CD4-positive, alpha-beta T cell treated with Interleukin-6 at 100 ng/mL for 8 hours (primary cell): ENCODE data around the gene KRTAP10-7.
"Not testable (repeated sequence)": the region's sequence is repeated elsewhere in the genome, so short reads cannot be mapped to it uniquely, and the experiment has no call there.

Source experiments
- DNase-seq: peaks from one replicate; pipeline ENCODE4 v3.0.0-alpha.2; 2020; ENCODE audit warnings: mixed read lengths, low spot score

The KRTAP10-7 gene

DNA sequence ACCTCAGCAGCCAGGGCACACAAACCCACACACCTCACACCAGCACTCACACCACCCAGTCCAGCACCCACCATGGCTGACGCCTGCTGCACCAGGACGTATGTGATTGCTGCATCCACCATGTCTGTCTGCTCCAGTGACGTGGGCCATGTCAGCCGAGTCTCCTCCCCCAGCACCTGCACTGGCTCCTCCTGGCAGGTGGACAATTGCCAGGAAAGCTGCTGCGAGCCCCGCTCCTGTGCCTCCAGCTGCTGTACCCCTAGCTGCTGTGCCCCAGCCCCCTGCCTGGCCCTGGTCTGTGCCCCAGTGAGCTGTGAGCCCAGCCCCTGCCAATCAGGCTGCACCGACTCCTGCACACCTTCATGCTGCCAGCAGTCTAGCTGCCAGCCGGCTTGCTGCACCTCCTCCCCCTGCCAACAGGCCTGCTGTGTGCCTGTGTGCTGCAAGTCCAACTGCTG lies 11.7 kb downstream of the KRTAP10-7 start, which contains the start of gene KRTAP10-8:
Gene KRTAP10-8, plus strand, starts transcription at position 51 of the 458 bp plus-strand sequence. Its CDS starts 22 bp downstream, at position 73.
- DNase-seq = no peak

DNA sequence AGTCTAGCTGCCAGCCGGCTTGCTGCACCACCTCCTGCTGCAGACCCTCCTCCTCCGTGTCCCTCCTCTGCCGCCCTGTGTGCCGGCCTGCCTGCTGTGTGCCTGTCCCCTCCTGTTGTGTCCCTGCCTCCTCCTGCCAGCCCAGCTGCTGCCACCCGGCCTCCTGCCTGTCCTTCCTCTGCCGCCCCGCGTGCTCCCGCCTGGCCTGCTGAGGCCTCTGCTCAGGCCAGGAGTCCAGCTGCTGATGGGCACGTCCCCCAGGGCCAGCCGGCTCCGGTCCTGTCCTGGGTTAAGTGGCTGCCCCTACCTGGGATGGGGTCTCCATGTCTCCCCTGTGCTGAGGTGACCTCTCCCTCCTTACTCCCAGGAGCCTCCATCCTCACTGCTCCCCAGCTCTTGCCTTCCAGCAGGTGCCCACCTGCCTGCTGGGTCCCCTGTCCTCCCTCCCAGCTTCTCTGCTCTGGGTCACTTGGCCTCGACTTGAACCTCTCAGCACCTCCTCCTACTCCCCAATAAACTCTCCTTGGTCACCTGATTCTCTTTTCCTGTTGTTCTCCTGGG lies 12.4 kb downstream of the KRTAP10-7 start:
- DNase-seq = no peak

DNA sequence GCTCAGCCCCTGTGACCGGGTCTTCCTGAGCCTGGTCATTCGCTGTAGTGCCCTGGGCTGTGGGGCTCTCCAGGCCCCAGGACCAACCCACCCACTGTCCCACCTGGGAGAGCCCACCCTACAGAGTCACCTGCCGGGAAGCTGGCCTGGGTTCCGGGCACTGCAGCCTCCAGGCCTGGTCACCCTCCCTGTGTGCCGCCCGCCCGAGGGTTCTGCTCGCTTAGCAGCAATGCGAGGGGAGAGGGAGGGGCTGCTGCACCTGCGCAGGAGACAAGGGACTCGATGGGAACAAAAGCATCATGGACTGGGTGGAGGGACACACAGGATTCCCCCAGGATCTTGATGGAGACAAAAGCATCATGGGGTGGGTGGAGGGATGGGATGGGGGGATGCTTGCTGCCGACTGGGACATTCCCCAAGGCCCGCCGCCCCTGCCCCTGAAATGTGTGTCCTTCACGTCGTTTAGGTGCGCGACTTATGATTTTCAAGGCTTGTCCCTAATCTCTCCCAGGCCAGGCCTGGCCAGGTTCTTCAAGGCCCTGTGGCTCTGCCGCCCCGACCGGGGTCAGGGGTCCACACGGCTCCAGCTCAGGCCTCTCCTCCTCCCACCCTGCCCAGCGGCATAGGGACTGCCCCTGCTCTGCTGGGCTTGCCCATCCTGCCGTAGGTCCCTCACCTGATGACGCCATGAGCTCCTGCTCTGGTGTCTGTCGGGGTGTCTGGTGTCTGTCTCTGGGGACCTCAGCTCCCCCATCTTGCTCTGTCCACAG lies 13.2 kb downstream of the KRTAP10-7 start:
- DNase-seq = no peak

DNA sequence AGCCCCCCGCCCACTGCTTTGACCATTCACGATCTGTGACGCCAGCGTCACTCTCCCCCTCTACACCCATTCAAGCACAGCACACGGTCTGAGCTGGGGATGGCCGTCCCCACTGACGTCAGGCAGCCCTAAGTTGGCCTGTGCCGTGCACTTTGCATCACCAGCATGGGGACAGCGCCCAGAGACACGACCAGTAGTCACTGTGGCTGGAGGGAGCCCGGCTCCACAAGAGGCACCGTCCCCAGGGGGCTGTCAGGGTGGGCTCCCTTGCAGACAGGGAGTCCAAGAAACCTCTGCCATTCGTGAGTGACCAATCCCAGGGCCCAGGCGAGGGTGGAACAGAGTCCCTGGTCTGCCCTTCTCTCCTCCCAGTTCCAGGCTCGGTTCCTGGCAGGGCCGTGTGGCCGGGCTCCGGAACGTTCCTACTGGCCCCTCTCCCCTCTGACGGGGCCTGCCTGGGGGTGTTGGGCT lies 13.8 kb downstream of the KRTAP10-7 start:
- DNase-seq = no peak

DNA sequence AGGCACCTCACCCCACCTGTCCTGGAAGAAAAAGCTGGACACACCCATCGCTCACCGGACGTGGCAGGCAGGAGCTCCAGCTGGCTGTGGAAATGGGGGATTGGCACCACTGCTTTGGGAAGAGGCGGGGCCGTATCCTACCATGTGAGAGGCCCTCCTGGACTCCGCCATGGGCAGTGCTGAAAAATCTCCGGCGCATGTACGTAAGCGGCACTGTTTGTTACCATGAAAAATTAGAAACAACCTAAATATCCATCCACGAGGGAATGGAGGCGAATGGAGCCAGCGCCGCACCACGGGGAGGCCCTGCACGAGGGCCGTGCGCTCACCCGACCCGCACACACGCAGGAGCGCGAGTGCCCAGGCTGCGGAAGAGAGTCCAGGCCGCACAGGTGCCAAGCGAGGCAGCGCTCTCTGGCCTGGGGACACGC lies 14.6 kb downstream of the KRTAP10-7 start:
- no peak for DNase-seq

DNA sequence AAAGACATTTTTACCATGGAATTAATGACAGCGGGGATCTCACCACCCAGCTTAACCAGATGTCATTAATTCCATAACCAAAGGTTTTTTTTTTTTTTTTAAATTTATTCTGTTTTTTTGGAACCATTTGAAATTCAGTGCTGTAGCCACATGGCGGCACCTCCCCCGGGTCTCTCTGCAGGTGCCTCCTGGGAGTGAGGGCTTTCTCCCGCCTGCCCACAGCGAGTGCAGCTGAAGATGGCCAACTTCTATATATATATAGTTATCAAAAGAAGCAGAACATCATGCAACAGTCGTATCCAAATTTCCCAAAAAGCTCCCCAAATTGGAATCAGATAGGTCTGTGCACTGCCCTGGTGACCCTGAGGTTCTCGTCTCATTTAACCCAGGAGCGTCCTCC lies 15.1 kb downstream of the KRTAP10-7 start:
- DNase-seq = no peak

DNA sequence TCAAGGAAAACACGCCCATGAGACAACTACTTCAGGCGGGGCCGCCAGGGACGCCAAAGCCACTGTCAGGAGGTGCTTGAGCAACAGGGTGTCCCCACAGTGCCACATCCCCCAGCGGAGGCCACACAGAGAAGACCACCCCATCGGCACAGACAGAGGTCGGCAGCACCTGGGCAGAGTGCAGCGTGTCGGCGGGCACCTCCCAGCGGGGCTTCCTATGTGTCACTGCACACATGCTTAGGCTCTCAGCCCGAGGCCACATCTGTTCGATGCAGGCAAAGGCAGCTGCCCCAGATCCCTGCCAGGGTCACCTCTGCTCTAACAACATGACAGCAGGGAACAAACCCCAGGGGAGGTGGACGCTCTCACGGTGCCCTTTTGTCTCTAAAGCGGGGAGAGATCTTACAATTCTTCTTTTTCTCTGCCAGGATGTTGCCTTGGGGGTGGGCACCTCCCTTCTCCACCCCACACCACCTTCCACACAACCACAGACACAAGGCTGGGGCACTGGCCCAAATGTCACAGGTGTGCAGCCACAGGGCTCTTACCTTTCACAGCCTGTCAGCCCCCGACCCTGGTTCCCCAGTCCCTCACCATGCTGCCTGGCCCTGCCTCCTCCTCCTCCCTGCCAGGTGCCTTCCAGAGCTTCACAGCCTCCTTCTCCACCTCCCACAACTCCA lies 15.7 kb downstream of the KRTAP10-7 start:
- no peak for DNase-seq

DNA sequence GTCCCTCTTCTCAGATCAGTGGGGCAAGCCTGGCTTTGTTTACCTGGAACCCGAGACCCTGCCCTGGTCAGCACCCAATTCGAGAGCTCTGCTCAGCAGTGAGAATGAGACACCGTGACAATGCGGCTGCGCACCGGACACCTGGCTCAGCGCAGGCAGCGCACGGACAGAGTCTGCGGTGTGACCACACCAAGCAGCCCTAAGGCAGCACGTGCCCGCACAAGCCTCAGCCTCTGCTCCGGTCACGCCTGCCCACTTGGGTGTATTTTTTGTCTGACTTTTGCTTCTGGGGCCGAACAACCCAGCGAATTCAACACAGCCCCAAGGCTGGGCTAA lies 16.2 kb downstream of the KRTAP10-7 start:
- DNase-seq = no peak

DNA sequence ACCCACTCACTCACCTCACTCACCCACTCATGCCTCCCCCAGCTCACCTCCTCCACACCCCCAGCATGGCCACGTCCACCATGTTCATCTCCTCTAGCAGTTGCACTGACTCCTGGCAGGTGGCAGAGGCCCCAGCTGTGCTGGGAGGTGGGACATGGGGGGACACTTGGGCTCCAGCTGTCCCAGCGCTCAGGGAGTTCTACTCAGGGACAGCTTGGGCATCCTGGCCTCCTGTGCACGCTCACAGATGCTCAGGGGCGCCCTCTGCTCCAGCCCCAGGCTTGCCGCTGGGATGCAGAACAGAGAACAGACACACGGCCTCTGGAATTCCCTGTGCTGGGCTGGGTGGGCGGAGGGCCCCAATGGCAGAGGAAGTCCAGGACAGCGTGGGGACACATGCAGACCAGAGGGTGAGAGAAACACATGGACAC lies 16.7 kb downstream of the KRTAP10-7 start:
- DNase-seq = no peak

DNA sequence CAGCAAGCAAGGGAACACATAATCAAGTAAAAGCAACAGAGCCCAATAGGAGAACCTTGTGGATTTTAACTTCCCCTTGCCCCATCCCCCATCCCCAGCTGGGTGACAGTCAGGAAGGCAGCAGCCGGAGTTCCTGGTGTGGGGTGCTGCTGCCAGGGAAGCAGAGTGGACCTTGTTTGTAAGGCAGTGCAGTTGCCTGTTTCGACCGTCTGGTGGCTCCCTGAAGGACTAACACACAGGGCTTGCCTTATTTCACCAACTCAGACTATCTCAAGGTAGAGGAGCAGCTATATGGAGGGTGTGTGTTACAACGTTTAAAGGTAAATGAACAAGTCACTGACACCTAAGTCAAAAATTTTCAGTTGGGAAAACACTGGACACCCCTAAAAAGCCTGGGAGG lies 18.1 kb downstream of the KRTAP10-7 start:
- no peak for DNase-seq

DNA sequence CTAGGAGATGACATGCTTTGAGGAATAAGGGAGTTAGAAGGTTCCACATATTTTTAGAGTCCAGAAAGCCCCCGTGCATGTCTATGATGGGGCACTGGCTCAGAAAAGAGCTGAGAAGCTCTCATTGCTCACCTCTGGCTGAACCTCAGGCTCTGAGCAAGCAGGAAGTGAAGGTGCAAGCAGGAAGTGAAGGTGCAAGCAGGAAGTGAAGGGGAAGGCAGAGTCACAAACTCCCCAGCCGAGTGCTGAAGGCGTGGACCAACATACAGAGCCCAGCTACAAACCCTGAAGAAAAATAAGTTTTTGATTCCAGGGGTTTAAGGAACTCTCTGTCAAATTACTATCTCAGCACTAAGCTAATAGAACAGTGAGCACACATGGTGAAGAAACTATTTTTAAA lies 18.5 kb downstream of the KRTAP10-7 start:
- DNase-seq = peak; percentile 79

DNA sequence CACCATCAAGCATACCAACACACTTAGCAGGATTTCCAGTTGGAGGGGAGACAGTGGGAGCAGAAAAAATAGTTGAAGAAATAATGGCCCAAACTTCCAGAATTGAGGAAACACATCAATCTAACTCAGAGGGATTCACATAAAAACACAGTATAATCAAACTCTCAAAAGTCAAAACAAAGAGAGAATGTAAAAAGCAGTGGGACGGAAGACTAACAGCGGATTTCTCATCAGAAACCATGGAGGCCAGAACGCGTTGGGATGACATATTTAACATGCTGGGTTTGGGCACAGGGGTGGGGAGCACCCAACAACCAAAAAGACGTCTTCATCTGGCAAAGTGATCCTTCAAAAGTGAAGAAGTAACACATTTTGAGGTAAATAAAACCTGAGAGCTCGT lies 19.5 kb downstream of the KRTAP10-7 start:
- no peak for DNase-seq

DNA sequence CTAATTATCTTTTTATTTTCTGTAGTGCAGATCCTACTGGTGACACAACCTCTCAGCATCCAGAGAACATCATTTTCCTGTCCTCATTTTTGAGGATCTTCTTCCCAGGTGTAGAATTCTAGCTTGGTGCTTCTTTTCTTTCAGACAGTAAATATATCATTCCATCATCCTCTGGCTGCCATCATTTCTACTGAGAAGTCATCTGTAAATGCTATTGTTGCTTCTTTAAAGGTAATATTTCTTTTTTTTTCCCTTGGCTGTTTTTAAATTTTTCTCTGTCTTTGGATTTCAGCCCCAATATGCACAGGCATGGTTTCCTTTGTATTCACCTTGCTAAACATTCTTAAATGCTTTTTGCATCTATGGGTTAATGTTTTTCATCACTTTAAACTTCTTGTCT lies 23.2 kb downstream of the KRTAP10-7 start:
- DNase-seq = no peak

DNA sequence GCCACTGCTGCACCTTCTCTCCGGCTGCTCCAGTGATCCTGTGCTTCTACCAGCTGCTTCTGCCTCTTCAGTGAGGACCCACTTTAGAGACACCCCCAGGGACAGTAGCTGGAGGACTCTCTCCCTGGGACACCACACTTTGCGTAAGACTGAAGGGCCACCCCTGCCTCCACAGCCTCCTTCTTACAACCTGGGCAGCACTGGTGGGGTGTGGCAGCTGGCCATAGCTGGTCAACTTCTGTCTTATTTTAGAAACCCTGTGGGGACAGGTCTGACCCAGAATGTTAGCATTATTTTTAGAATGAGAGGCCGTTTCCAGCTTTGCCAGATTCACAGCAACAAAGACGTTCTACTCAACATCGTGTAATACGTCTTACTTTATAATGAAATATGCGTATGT lies 25.4 kb downstream of the KRTAP10-7 start:
- DNase-seq = no peak

DNA sequence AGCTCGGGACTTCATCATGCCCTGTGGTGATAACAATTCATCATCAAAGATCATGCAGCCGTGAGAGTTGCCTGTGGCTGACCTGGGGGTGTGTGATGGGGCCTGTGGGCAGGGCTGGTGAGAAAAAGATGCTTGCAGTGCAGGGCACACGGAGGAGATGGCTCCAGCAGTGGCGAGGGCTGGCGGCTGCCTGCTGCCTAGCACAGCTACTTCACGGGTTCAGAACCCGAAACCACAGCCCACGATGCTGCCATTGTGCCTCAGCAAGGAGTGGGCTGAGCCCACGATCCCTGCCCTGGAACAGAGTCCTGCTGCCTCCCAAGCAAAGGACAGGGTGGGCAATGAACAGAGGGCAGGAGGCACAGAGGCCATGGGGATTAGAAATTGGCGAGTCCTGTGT lies 25.9 kb downstream of the KRTAP10-7 start:
- no peak for DNase-seq

DNA sequence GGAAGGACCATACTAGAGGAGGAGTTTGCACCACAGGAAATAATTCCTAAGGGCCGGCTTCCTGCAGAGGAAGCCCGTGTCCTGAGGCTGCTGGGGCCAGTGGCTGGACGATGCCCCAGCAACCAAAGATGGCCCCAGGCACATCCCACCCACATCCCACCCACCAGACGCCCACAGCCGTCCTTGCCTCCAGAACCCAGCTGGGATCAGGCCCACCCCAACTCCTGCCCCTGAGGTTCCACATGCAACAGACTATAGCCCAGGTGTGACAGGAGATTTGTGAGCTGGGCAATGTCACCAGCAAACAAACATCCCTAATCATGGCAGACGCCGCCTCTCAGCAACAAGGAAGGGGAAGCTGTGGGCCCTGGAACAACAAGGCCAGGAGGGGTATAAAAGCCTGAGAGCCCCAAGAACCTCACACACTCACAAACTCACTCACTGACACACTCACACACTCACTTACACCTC lies 26.3 kb downstream of the KRTAP10-7 start, which contains the start of gene KRTAP10-9:
Gene KRTAP10-9, plus strand, starts transcription at position 421 of the 471 bp plus-strand sequence. CDS start 79 bp downstream, outside the sequence.
- no peak for DNase-seq

DNA sequence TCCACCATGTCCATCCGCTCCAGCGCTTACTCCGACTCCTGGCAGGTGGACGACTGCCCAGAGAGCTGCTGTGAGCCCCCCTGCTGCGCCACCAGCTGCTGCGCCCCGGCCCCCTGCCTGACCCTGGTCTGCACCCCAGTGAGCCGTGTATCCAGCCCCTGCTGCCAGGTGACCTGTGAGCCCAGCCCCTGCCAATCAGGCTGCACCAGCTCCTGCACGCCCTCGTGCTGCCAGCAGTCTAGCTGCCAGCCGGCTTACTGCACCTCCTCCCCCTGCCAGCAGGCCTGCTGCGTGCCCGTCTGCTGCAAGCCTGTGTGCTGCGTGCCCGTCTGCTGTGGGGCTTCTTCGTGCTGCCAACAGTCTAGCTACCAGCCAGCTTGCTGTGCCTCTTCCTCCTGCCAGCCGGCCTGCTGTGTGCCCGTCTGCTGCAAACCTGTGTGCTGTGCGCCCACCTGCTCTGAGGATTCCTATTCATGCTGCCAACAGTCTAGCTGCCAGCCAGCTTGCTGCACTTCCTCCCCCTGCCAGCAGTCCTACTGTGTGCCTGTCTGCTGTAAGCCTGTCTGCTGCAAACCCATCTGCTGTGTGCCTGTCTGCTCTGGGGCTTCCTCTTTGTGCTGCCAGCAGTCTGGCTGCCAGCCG lies 26.9 kb downstream of the KRTAP10-7 start:
- not testable (repeated sequence) for DNase-seq

DNA sequence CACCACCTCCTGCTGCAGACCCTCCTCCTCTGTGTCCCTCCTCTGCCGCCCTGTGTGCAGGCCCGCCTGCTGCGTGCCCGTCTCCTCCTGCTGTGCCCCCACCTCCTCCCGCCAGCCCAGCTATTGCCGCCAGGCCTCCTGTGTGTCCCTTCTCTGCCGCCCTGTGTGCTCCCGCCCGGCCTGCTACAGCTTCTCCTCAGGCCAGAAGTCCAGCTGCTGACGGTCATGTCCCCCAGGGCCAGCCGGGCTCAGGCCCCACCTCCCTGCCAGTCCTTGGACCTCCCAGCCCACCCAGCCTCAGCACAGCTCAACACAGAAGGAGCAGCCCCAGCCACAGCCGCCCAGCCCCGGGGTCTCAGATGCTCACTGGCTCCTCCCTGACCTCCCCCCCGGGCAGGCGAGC lies 27.4 kb downstream of the KRTAP10-7 start:
- not testable (repeated sequence) for DNase-seq

DNA sequence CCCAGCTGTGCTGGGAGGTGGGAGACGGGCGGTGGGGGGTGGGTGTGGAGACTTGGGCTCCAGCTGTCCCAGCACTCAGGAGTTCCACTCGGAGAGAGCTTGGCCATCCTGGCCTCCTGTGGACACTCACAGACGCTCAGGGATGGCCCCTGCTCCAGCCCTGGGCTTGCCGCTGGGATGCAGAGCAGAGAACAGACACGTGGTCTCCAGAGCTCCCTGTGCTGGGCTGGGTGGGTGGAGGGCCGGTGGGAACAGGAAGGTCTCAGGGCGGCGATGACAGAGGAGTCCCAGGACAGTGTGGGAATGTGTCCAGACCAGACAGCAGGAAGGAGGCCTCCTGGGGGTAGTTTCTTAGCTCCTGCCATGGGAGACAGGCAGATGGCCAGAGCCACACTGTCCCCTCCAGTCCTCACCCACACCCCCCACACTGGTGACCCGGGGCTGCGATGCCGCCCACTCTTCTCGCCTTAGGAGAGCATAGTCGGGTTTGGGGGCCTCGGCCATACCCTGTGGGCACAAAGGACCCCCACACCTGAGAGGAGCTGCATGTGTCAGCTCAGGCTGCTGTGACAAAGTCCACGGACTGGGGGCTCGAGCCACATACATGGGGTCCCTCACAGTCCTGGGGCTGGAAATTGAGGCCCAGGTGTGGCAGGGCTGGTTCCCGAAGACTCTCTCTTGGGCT lies 28.5 kb downstream of the KRTAP10-7 start:
- DNase-seq = no peak

DNA sequence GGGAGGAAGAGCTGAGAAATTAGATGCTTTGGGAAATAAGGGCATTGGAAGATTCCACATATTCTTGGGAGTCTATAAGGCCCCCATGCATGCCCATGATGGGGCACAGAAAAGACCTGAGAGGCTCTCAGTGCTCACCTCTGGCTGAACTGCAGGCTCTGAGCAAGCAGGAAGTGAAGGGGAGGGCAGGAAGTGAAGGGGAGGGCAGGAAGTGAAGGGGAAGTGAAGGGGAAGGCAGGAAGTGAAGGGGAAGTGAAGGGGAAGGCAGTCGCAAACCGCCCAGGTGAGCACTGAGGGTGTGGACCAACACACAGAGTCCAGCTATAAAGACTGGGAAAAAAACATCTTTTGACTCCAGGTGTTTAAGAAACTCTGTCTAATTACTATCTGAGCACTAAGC lies 30.0 kb downstream of the KRTAP10-7 start:
- DNase-seq = no peak

DNA sequence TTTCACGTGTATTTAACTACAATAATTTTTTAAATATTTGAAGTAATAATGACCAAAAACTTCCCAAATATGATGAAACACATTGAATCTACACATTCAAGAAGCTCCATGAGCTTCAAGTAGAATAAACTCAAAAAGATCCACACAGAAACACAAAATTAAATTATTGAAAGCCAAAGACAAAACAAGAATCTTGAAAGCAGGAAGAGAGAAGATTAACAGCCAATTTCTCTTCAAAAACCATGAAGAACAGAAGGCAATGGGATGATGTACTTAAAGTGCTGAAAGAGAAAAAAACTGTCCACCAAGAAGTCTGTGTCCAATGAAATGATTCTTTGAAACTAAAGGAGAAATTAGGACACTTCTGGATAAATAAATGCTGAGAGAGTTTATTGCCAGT lies 31.7 kb downstream of the KRTAP10-7 start:
- no peak for DNase-seq
